ENCODE measurements around the gene WDFY2. TPM values are rescaled to one million over a fixed set of nuclear protein-coding genes. Genes with fewer than 3 reads are reported as not detected.
"Not testable (repeated sequence)": the region's sequence is repeated elsewhere in the genome, so short reads cannot be mapped to it uniquely, and the experiment has no call there.

WDFY2 gene
- total RNA-seq, 2 experiments from 2014 or later, result 5.8 to 6.4 TPM

DNA sequence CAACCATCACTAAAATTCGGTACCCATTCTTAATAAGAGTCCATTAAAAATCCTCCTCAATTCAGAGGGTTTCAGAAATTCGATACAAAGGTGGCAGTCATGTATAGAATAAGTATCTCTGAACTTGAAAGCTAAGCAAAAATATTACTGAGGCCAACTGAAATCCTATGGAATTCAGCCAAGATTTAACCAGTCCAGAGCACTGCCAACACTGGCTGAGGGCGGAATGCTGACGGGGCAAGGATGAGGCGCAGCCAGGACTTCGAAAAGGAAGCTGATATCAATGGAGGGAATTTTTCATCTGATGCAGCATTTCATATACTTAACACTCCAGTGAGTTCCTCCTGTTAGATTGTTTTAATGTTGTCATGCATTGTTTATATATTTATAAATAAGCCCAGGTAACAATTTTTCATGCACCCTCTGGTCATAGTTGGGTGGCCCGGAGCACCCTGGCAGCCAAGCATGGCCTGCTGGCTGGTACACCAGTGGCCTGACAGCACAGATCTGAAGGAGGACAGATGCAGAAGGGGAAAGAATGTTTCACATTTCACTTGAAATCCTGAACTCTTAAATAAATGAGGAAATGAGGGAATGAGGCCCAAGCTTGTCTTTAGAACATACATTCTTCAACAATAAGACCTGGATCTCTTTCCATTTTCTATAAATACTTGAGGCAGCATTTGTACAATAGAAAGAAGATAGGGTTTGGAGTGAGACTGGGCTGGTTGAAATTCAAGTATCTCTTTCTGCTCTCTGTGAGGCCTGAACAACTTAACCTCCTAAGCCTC is 41.5 kb downstream of the WDFY2 start:
- ChIA-PET POLR2A (interaction anchor here (1.0 kb wide), 1 partner anchor 10 kb away, joined by 3 read pairs; no protein-coding TSS in a partner anchor), CTCF (no interaction called here)

DNA sequence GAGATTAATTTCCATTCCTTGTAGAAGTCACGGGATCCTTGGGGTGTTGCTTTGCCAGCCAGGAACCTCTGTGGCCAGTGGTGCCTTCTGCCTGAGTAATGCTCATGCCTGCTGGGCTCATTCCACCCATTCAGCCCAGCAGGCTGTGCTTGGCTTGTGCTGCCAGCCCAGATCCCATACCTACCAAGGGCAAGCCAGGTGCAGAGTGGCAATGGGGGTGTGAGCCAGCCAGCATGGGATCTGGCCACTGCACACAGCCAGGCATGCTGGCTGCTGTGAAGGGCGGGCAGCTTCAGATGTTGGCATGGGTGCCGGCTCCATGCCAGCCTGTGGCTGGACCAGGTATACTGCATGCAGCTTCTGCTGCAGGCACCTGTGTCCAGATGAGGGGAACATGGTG is 42.5 kb downstream of the WDFY2 start:
- CTCF ChIA-PET, result no interaction called here
- POLR2A ChIA-PET, result no interaction called here

DNA sequence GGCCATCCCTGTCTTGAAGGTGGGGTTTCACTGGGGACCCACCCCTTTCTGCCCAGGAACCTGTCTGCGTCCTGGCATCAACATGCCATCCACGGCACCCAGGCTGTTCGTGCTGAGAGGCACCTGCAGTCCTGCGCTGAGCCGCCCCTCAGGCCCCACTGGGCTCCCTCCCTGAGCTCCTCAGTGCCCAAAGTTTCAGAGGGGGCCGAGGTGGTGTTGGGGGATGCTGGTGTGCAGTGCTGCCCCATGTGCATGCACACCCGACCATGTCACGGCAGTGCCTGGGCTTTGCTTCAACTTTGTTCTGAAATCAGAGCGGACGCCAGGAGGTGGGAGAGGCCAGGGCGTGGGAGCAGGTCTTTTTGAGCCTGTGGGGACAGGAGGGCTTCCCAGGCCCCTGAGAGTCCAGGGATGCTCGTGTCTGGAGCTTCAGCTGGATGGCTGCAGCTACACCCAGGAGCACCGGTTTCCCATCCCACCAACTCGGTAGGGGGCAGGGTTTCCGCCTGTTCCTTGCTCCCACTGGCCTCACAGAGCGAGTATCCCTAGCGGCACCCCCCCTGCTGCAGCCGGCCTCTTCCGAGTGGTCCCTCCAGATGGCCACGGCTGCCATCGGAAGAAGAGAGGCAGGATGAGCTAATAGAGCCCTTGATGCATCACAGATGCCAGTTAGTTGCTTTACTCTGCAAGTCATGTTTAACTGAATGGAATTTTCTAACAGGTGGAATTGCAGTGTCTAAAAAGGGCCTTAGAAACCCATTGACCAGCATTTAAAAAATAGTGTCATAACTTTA is 44.0 kb downstream of the WDFY2 start:
- ChIA-PET CTCF (no interaction called here), POLR2A (no interaction called here)

DNA sequence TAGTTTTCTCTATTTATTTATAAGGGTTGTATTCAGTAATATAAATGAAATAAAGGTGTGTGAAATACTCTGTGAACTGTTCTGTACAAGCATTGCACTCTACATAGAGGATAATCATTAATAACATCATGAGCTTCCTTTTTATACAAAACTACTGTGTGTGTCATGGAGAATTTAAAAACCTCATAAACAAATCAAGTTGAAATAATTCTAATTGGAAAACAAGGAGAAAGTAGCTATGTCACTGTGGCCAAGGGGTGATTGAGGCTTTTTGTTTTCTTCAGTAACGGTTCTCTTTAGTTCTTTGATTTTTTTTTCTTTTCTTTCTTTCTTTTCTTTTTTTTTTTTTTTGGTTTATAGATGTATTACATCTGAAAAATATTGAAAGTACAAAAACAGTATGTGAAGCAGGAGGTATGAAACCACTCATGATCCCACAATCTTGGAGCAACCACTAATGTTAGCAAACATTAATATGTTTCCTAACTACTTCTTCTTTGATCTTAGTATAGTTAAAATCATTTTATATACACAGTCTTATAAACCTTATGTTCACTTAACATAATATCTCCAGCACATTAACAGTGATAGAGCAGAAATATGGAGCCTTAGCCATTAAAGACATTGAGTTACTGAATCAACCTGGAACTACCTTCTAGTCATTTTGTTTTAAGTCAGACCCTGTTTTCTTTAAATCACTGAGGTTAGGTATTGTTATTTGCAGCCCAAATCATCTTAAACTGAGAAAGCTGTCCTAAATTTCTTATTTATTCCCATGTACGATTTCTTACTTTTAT is 45.4 kb downstream of the WDFY2 start:
- ChIA-PET POLR2A (interaction anchor here (0.6 to 0.7 kb wide), 3 partner anchors 16 to 176 kb away, joined by 4 to 6 read pairs (median 5); no protein-coding TSS in a partner anchor), CTCF (interaction anchor here (0.6 to 0.7 kb wide), 2 partner anchors 175 to 176 kb away, joined by 4 to 6 read pairs; no protein-coding TSS in a partner anchor)

DNA sequence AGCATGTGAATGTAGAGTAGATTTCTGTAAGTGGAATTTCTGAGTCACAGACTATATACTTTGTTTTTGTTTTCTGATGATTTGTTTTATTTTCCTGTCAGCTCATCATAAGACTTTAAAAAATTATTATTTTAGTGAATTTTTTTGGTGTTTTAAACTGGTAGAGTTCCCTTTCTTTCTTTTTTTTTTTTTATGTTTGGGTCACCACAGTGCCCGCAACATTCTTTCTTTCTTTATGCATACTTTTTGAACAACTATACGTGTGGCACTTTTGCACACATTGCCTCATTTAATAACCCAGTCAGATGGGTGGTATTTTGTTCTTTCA is 46.0 kb downstream of the WDFY2 start:
- POLR2A ChIA-PET, result interaction anchor here (0.6 to 0.7 kb wide), 2 partner anchors 168 to 176 kb away, joined by 5 to 6 read pairs; no protein-coding TSS in a partner anchor
- CTCF ChIA-PET, result interaction anchor here (0.6 kb wide), 1 partner anchor 226 kb away, joined by 4 read pairs; no protein-coding TSS in a partner anchor

DNA sequence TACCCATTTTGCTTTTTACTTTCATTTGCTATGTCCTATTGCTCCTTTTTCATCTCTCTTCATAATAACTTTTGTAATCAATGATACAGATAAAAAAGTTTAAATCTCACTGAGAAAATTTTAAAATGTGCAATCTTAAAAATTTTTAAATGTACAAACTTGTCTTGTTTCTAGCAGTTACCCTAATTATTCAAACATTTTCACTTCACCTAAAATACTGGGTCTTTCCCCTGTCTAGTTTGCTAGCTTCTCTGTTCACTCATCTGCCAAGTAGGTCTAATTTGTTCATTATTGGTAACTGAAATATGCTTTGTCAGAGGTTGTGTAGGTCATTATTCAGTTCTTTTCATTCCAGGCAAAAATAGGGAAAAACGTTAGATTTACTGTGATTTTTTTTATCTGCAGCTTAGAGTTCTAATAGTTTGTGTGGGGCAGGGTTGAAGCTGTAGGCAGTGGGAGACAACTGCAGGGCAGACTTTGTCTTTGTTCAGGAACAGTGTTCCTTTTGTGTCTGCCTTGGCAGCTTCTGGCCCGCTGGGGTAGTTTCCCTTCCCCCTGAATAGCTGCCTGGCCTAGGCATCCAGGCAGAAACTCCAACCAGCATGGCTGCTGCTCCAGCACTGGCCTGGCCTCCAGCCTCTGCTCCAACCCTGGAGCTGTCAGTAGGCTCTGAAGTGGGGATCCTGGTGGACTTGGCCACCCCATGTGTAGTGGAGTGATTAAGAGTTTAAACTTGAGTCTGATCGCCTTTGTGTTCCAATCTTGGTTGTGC is 48.5 kb downstream of the WDFY2 start:
- ChIA-PET POLR2A (no interaction called here), CTCF (interaction anchor here (1.2 kb wide), 1 partner anchor 54 kb away, joined by 3 read pairs; no protein-coding TSS in a partner anchor)

DNA sequence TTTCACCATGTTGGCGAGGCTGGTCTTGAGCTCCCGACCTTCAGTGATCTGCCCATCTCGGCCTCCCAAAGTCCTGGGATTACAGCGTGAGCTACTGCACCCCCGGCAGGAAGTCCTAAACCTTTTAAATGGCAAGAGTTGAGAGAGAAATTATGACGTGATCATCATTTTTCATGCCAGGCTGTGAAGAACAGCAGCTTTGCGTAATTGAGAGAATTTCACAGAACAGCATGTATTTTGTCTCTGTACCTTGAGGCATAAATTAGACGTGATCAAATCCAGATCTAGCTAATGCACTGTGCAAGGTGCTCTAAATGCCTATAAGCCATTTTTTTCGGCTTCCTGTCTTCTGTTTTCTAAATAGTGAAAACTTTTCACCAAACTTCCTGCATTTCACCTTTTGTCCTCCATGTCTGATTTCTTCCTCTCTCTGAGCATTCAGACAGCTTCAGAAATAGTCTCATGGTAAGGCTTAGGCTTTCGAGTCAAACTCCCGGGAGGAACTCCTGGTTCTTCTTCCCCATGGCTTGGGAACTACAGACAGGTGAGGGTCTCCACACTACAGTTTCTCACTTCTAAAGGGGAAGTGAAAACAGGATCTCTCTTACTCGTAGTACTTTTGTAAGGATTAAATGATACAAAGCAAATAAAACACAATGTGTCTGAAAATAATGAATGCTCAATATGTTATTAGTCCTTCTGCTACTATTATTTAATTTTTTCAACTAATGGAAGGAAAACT is 51.0 kb downstream of the WDFY2 start:
- CTCF ChIA-PET, result no interaction called here
- POLR2A ChIA-PET, result no interaction called here

DNA sequence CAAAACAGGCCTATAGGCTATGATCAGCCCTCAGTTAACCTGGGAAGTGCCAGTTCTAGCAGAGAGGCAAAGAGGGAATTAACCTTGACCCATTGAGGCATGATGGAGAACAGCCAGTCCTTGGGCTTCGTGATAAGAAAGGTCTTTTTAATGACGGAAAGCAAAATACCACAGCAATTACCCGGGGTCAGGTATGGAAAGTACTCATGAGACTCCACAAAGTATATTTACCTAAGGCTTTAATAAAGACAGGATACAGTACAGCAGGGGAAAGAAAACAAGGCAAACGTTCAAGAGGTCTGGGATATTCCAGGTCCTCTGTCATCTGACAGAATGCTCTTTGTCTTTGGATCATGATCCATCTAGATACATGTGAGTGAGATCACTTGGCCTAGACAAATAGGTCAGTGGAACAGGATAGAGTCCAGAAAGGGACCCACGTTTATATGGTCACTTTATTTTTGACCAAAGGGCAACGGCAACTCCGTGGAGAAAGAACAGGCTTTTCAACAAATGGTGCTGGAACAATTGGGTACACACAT is 52.2 kb downstream of the WDFY2 start:
- CTCF ChIA-PET, result no interaction called here
- POLR2A ChIA-PET, result no interaction called here

DNA sequence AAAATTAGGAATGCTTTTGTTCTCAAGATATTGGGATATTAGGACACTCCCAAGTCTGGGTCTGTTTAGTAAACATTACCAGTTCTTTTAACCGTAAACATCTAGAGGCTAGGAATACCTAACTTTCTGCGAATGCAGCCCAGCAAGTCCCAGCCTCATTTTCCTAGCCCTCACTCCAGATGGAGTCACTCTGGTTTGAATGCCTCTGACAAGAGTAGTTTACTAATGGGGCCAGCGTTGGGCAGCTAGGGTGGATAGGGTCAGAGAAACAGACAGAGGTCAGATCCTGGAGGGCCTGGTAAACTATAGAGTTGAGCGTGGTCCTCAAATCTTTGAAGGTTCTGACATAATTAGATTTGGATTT is 53.6 kb downstream of the WDFY2 start:
- POLR2A ChIA-PET, result no interaction called here
- CTCF ChIA-PET, result no interaction called here

DNA sequence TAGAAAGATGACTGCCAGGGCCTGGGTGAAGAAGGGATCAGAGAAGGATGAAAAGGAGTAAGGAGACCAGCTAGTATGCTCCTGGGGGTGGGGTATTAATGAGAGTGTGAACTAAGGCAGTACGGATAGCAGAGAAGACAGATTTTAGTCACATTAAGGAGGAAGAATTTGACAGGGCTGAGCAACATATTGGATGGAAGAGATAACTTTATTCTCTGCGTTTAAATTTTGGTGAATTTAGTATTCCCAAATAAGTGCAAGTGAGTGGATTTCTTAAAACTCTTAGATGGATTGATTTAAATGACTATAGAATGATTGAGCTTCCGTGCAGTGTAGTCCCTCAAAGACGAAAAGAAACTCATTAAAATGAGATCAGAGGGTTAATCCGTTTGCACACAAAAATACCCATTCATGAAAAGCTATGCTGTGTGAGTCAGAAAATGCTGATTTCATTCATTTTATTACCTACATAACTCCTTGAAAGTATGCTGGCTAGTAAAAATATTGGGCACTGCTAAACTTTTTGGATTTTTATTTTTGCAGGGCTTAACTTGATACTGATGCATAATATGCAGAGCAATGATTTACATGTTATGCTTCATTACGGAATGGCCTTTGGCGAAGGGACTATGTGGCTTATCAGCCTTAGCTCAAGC is 54.1 kb downstream of the WDFY2 start:
- POLR2A ChIA-PET, result no interaction called here

DNA sequence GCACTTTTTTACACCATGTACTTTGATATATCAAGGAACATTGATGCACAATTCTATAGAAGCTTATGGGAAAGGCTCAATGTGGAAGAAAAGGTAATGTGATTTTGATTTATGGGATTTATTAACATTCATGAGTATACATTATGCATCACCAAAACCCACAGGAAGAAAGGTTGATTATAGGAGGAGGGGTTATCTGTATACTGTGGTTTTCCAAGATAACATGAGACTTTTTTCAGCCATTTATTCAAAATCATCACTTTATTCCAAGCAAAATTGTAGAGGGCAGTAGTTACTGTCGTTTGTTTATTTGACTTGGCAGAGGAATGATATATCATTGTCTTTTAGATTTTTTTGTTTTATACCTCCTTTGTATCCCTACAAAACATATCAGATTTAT is 54.9 kb downstream of the WDFY2 start:
- POLR2A ChIA-PET, result no interaction called here
- CTCF ChIA-PET, result no interaction called here

More for the DNA sequence above, 54.1 kb downstream of the WDFY2 start:
- CTCF ChIA-PET, result no interaction called here

DNA sequence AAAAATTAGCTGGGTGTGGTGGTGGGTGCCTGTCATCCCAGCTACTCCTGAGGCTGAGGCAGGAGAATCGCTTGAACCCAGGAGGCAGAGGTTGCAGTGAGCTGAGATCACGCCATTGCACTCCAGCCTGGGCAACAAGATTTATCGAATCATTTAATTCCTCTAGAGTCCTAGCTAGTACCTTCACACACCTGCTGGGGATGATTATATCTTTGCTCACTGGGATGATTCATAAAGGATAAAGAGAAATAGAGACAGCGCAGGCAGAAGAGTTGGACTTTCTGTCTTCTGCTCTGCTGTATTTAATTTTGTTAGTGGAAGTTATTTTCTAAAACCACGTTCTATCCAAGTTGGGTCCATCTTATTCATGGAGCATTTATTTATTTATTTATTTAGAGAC is 56.4 kb downstream of the WDFY2 start:
- CTCF ChIA-PET, POLR2A ChIA-PET: not testable (repeated sequence)

DNA sequence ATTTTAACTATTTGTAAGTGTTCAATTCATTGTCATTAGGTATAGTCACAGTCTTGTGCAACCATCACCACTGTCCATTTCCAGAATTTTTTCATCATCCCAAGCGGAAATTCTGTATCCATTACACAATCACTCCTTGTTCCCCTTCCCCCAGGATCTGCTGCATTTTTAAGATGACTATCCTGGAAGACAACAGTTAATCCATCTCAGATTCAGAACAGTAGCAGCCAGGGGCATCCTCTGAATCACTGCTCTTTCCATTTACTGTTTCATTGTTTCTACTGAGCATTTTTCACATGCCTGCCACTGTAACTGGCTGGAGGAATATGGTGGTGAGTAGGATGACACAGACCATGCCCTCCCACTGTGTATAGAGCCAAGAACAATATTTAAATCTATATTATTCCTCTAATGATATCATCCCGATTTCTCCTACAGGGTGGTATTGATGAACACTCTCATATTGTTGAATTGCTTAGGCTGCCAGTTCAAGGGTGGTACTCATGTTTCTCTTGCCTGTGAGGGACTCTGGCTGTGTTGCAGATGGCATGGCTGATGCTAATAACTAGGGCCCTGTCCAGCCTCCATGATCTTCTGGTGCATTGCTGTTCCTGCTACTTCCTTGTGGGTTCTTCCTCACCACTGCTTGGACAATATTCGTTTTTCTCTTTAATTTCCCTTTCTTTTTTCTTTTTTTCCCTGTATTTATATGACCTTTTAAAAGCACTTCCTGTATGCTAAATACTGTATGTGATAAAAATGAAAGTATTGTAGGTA is 59.0 kb downstream of the WDFY2 start:
- ChIA-PET POLR2A (no interaction called here), CTCF (no interaction called here)

DNA sequence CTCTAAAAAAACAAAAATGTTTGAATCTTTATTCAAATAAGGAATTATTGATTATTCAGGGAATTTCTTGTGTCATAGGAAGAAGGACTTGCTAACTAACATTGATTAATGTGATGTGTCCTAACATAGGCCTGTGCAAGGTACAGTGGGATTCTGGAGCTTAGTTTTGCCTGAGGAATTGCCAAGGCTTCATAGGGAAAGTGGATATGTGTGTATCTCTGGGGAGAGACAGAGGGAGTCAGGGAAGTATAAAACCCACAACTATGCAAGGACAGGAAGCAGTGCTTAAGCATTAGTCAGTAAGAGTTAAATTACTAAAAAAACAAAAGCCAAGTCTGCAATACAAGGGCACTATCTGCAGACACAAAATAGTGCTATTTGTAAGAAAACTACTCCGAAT is 59.6 kb downstream of the WDFY2 start:
- ChIA-PET POLR2A (interaction anchor here (0.5 kb wide), 1 partner anchor 200 kb away, joined by 4 read pairs; no protein-coding TSS in a partner anchor), CTCF (no interaction called here)

DNA sequence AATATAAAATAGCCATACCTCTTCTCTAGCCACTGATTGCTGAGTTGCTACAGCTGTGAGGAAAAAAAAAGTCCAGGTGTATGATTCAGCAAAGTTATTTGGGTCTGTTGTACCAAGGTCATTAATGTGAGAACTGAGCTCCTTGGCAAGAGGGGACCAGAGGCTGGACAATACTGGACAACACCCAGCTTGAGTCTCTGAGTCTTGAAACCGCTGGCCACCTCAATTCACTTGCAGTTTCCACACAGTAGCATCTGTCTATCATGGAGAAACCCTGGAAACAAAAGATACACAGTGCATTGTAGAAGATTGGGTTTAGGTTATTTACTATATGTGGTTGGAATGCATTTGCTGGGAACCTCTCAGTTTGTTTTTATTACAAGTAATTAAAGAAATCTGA is 60.4 kb downstream of the WDFY2 start:
- POLR2A ChIA-PET, result interaction anchor here (1.1 to 1.2 kb wide), 2 partner anchors 30 to 192 kb away, joined by 3 to 6 read pairs; partner anchors contain the start of gene INTS6
- CTCF ChIA-PET, result no interaction called here

DNA sequence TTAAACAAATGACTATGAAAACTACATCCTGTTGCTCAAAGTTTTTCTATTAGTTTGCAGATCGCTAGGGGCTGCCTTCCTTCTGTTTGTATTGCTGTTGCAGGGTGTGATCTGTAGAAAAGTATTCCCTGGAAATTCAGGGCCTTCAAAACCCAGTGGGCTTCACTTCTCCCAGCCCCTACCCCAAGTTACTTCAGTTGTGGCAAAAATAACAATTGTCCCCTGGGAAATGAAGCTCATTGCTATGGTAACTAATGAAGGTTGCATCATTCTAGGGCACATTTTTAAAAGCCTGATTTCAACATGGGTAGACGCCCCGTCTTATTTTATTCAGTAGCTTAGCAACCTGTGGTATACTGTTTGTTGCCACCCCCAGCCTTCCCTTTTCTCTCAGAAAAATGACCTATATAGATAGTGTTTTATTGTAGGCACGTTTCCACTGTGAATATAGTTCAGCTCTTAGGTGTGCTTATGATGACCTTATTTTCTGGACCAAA is 60.9 kb downstream of the WDFY2 start:
- CTCF ChIA-PET, result no interaction called here
- POLR2A ChIA-PET, result interaction anchor here (1.1 to 1.2 kb wide), 3 partner anchors 30 to 192 kb away, joined by 3 to 6 read pairs (median 3); partner anchors contain the start of gene INTS6
